ENCODE results near the gene ETV5.
"Not testable (repeated sequence)": the region's sequence is repeated elsewhere in the genome, so short reads cannot be mapped to it uniquely, and the experiment has no call there.

GRCh38 chr3:186019288-186019687 is 89.6 kb downstream of the ETV5 start:
- not testable (repeated sequence) for TF ChIP-seq POLR2A, CTCF (IDR thresholded peaks at IDR 0.05)

All from esophagus squamous epithelium (tissue), 4 donors.